ENCODE measurements around the gene GLUD1. TPM values are rescaled to one million over a fixed set of nuclear protein-coding genes. Genes with fewer than 3 reads are reported as not detected.
"Not testable (repeated sequence)": the region's sequence is repeated elsewhere in the genome, so short reads cannot be mapped to it uniquely, and the experiment has no call there.

GLUD1 gene
- total RNA-seq, 1 experiment from 2014 or later: 101 TPM

DNA sequence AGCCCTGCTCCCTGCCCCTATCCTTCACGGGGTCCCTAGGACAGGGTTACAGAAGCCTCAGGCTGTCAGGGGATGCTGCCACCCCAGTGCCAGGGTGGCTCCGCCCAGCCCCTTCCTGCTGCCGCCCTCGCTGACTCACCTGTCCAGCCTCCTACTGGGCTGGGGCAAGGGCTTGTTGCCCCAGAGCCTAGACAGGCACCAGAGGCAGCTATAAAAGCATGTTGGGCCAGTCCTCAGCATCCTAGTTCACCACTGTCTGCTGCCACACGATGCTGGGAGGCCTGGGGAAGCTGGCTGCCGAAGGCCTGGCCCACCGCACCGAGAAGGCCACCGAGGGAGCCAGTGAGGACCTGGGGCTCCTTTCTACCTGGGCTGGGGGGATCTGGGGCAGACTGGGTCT, 74.6 kb downstream of the GLUD1 start, which contains the start of gene FAM25A:
Gene FAM25A (plus strand): TSS at position 239 of the 400 bp plus-strand sequence. CDS start 31 bp downstream, at position 270.
- not testable (repeated sequence) for H3K36me3 Mint-ChIP-seq (ENCODE audit: insufficient read depth in 1 of 3, low read depth in 3 of 3); H3K4me3 Mint-ChIP-seq

DNA sequence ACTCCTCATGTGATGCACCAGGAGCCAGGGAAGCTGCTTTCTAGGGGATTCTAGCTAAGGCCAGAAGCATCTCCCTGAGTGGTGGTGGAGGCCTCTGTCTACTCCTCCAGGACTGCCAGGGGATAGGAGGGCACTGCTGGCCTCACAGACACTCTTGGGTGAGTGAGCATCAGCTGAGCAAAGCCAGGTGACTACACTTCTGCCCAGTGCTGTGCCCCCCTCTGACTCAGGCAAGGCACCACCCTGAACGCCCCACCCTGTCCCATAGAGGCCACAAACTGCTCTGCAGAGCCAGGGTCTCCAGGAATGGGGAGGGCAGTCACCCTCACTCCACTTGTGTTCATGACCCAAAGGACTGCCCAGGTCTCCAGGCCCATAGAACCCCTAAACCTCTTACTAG, 75.1 kb downstream of the GLUD1 start:
- not testable (repeated sequence) for H2BK20ac ChIP-seq (ENCODE audit: low read depth, low read length, poor library complexity, severe bottlenecking); H4K20me1 ChIP-seq (ENCODE audit: control insufficient read depth, insufficient read depth, insufficient read length); H4K8ac ChIP-seq (replicated peaks; ENCODE audit: insufficient read length, low read depth, low read length); H3K27me3 Mint-ChIP-seq (ENCODE audit: low read depth); H2AK5ac ChIP-seq (ENCODE audit: insufficient read length, low read length); H2AFZ ChIP-seq (ENCODE audit: low read length); H3K4me1 ChIP-seq (ENCODE audit: insufficient read depth, low read length); H2BK5ac ChIP-seq (ENCODE audit: insufficient read length, low read length); H4K5ac ChIP-seq (ENCODE audit: insufficient read length, low read depth, low read length); H4K91ac ChIP-seq (ENCODE audit: insufficient read length, low read depth, low read length); H3K9ac ChIP-seq (ENCODE audit: extremely low read depth, insufficient read length, low read length); H3K4me2 ChIP-seq (ENCODE audit: insufficient read depth, insufficient read length, low read length); H3K23ac ChIP-seq (ENCODE audit: insufficient read length, low read depth, low read length); H3K23me2 ChIP-seq (ENCODE audit: insufficient read length, low read depth, low read length, poor library complexity, severe bottlenecking); H3K14ac ChIP-seq (ENCODE audit: insufficient read depth, low read length); H3K36me3 Mint-ChIP-seq (ENCODE audit: insufficient read depth in 1 of 3, low read depth in 3 of 3); H3K4me1 Mint-ChIP-seq; H3K79me1 ChIP-seq (ENCODE audit: insufficient read depth, low read depth, low read length, poor library complexity, severe bottlenecking); H3K79me2 ChIP-seq (ENCODE audit: insufficient read depth, low read length); H3K4ac ChIP-seq (ENCODE audit: low read depth, low read length); H3K27ac Mint-ChIP-seq; H2BK12ac ChIP-seq (ENCODE audit: insufficient read length, low read depth, low read length); H2BK120ac ChIP-seq (ENCODE audit: low read depth, low read length, poor library complexity, severe bottlenecking); H3K9me3 ChIP-seq (ENCODE audit: control insufficient read depth, low read depth, low read length); H3K4me3 Mint-ChIP-seq; H3K18ac ChIP-seq (ENCODE audit: insufficient read length, low read depth, low read length); H3T11ph ChIP-seq (ENCODE audit: low read length); DNase-seq; H3K27me3 ChIP-seq (ENCODE audit: insufficient read depth, low read length); H2BK15ac ChIP-seq (ENCODE audit: low read depth, low read length); H3K27ac ChIP-seq (ENCODE audit: insufficient read length, low read depth, low read length); H3K9me3 Mint-ChIP-seq; H3K56ac ChIP-seq (ENCODE audit: insufficient read length, low read depth, low read length)
- WGBS (ENCODE audit: extremely low coverage, insufficient read length, low lambda C conversion rate): no CpG with 5 or more reads among the region's 1 CpG

More for the DNA sequence above, 74.6 kb downstream of the GLUD1 start, which contains the start of gene FAM25A:
- WGBS (ENCODE audit: extremely low coverage, insufficient read length, low lambda C conversion rate): no CpG with 5 or more reads among the region's 9 CpGs
- H3K18ac ChIP-seq (ENCODE audit: insufficient read length, low read depth, low read length); H2BK120ac ChIP-seq (ENCODE audit: low read depth, low read length, poor library complexity, severe bottlenecking); H3T11ph ChIP-seq (ENCODE audit: low read length); H2BK20ac ChIP-seq (ENCODE audit: low read depth, low read length, poor library complexity, severe bottlenecking); H3K23ac ChIP-seq (ENCODE audit: insufficient read length, low read depth, low read length); H3K79me2 ChIP-seq (ENCODE audit: insufficient read depth, low read length); H3K27me3 ChIP-seq (ENCODE audit: insufficient read depth, low read length); H2BK12ac ChIP-seq (ENCODE audit: insufficient read length, low read depth, low read length); H2BK15ac ChIP-seq (ENCODE audit: low read depth, low read length); H3K4ac ChIP-seq (ENCODE audit: low read depth, low read length); H3K9ac ChIP-seq (ENCODE audit: extremely low read depth, insufficient read length, low read length); H3K9me3 ChIP-seq (ENCODE audit: control insufficient read depth, low read depth, low read length); H3K23me2 ChIP-seq (ENCODE audit: insufficient read length, low read depth, low read length, poor library complexity, severe bottlenecking); H4K8ac ChIP-seq (replicated peaks; ENCODE audit: insufficient read length, low read depth, low read length); H3K79me1 ChIP-seq (ENCODE audit: insufficient read depth, low read depth, low read length, poor library complexity, severe bottlenecking); H3K4me1 Mint-ChIP-seq; H3K27me3 Mint-ChIP-seq (ENCODE audit: low read depth); DNase-seq; H3K56ac ChIP-seq (ENCODE audit: insufficient read length, low read depth, low read length); H4K20me1 ChIP-seq (ENCODE audit: control insufficient read depth, insufficient read depth, insufficient read length); H3K14ac ChIP-seq (ENCODE audit: insufficient read depth, low read length); H3K4me1 ChIP-seq (ENCODE audit: insufficient read depth, low read length); H4K5ac ChIP-seq (ENCODE audit: insufficient read length, low read depth, low read length); H2AK5ac ChIP-seq (ENCODE audit: insufficient read length, low read length); H2BK5ac ChIP-seq (ENCODE audit: insufficient read length, low read length); H3K27ac Mint-ChIP-seq; H3K27ac ChIP-seq (ENCODE audit: insufficient read length, low read depth, low read length); H4K91ac ChIP-seq (ENCODE audit: insufficient read length, low read depth, low read length); H3K4me2 ChIP-seq (ENCODE audit: insufficient read depth, insufficient read length, low read length); H2AFZ ChIP-seq (ENCODE audit: low read length); H3K9me3 Mint-ChIP-seq: not testable (repeated sequence)

Data from H9 (cell line).